Natural killer cell (primary cell): ENCODE results near the gene SP4. TPM values are rescaled to one million over a fixed set of nuclear protein-coding genes. Genes with fewer than 3 reads are reported as not detected.

Experiments
- ATAC-seq, 3 donors: fragments of 150-1000 bp in 2 of 3; fragments of 200-7000 bp in 1 of 3; cut with Tn5 transposase; 1 replicate in 1 of 3; 2 replicates in 2 of 3; pipeline ENCODE4 v1.10.0; 2021; ENCODE audit warnings: mild to moderate bottlenecking in 2 of 3, moderate library complexity in 2 of 3
- DNase-seq, 2 donors: peaks; one replicate each; pipeline versions ENCODE4 v3.0.0 to v3.0.0-alpha.2; 2013 to 2021; ENCODE audit warnings: mixed read lengths in 1 of 2
- H3K27ac ChIP-seq: one replicate; pipeline ENCODE4 v1.5.1; 2013; ENCODE audit warnings: mild to moderate bottlenecking, low read length
- H3K27me3 ChIP-seq: one replicate; pipeline ENCODE4 v1.6.1; 2013; ENCODE audit warnings: low read length; ENCODE audit not compliant: control insufficient read depth, insufficient read depth
- H3K36me3 ChIP-seq: one replicate; pipeline ENCODE4 v1.6.1; 2013; ENCODE audit warnings: low read length; ENCODE audit not compliant: control insufficient read depth, insufficient read depth
- H3K4me1 ChIP-seq: one replicate; pipeline ENCODE4 v1.6.1; 2013; ENCODE audit warnings: low read length; ENCODE audit not compliant: control insufficient read depth, insufficient read depth
- H3K4me3 ChIP-seq: one replicate; pipeline ENCODE4 v1.5.1; 2013; ENCODE audit warnings: low read length
- H3K9me3 ChIP-seq: one replicate; pipeline ENCODE4 v1.6.1; 2013; ENCODE audit warnings: low read length; ENCODE audit not compliant: control insufficient read depth, insufficient read depth
- H3K27ac Mint-ChIP-seq, 2 donors: one replicate each; pipeline ENCODE4 v1.8.0; 2022; ENCODE audit warnings: mild to moderate bottlenecking in 2 of 2, mixed read lengths in 2 of 2, moderate library complexity in 1 of 2
- H3K27me3 Mint-ChIP-seq, 2 donors: one replicate each; pipeline ENCODE4 v1.8.0; 2022; ENCODE audit warnings: low read depth in 2 of 2, mixed read lengths in 2 of 2
- H3K36me3 Mint-ChIP-seq: one replicate; pipeline ENCODE4 v1.8.0; 2022; ENCODE audit warnings: mixed read lengths
- H3K4me1 Mint-ChIP-seq, 2 donors: one replicate each; pipeline ENCODE4 v1.8.0; 2022; ENCODE audit warnings: mixed read lengths in 2 of 2
- H3K4me3 Mint-ChIP-seq: one replicate; pipeline ENCODE4 v1.8.0; 2022; ENCODE audit warnings: mild to moderate bottlenecking, moderate library complexity, mixed read lengths
- H3K9me3 Mint-ChIP-seq, 2 donors: one replicate each; pipeline ENCODE4 v1.8.0; 2022; ENCODE audit warnings: mixed read lengths in 2 of 2
- CTCF ChIP-seq: fragments of 200-600 bp; IDR thresholded peaks from one replicate; pipeline ENCODE4 v1.8.0; 2022; ENCODE audit warnings: antibody characterized with exemption
- whole genome bisulfite sequencing: methylation state at CpG from one replicate; pipeline ENCODE4 v1.1.7; 2013; ENCODE audit warnings: missing lambda C conversion rate; ENCODE audit not compliant: insufficient coverage; 5-methylcytosine and 5-hydroxymethylcytosine counted together
- intact Hi-C: fragments of 100-400 bp; cut with micrococcal nuclease; formaldehyde crosslinking; loops from one replicate; pipeline ENCODE4 v1.14.2; 2022
- total RNA-seq, 4 donors: library from RNA; stranded (reverse); fragments of 120-200 nt in 1 of 4; gene quantifications; one replicate each; pipeline versions ENCODE4 v1.2.3 to v1.2.4, GENCODE V29; 2013 to 2022

The SP4 gene
- total RNA-seq, 3 donors from 2014 or later (not counting 1 experiment from before 2014, with no cell fraction given), result 38.8 to 49.6 (median 44.5) TPM

GRCh38 chr7:21429786-21430574, 2.1 kb downstream of the SP4 start:
- no peaks in the 10 kb centered on the region for H3K27me3 Mint-ChIP-seq
- no peaks in the 10 kb centered on the region for H3K9me3 ChIP-seq
- no peak overlapping the region for H3K4me3 ChIP-seq
- TF ChIP-seq CTCF, result no peak
- H3K27ac ChIP-seq, result no peak overlapping the region
- intact Hi-C loops, result loop anchor here (5.0 kb wide), 1 partner anchor 73 kb away; no protein-coding TSS in a partner anchor
- ATAC-seq (no peak), DNase-seq (no peak)
- no peaks in the 10 kb centered on the region for H3K36me3 Mint-ChIP-seq
- H3K27me3 ChIP-seq, result no peaks in the 10 kb centered on the region
- H3K4me1 ChIP-seq, result peaks cover 31% of the 10 kb centered on the region
- H3K4me1 Mint-ChIP-seq, result peaks cover 70 to 75% of the 10 kb centered on the region in 2 donors
- peak overlapping the region; percentile 99 for H3K4me3 Mint-ChIP-seq
- whole genome bisulfite sequencing, result 81% methylated on average over 8 of the region's 8 CpGs
- peaks cover 5% of the 10 kb centered on the region for H3K36me3 ChIP-seq
- H3K27ac Mint-ChIP-seq, result peak overlapping the region; percentile 99 to 100
- H3K9me3 Mint-ChIP-seq, result no peaks in the 10 kb centered on the region

GRCh38 chr7:21430575-21430954, 2.7 kb downstream of the SP4 start:
- Histone ChIP-seq H3K4me1 (peaks cover 31% of the 10 kb centered on the region), H3K9me3 (no peaks in the 10 kb centered on the region), H3K27ac (no peak overlapping the region), H3K4me3 (no peak overlapping the region), H3K36me3 (peaks cover 5% of the 10 kb centered on the region), H3K27me3 (no peaks in the 10 kb centered on the region)
- peak in 1 of 2 donors; percentile 14 for DNase-seq
- Mint-ChIP-seq H3K36me3 (no peaks in the 10 kb centered on the region), H3K9me3 (no peaks in the 10 kb centered on the region), H3K27me3 (no peaks in the 10 kb centered on the region), H3K4me1 (peaks cover 74 to 75% of the 10 kb centered on the region in 2 donors), H3K27ac (peak overlapping the region; percentile 67 to 99), H3K4me3 (peak overlapping the region; percentile 99)
- no peak for ATAC-seq
- 77% methylated on average over 2 of the region's 3 CpGs for WGBS
- intact Hi-C loops, result no loop called here
- TF ChIP-seq CTCF, result no peak

- Histone ChIP-seq H3K4me1 (no peaks in the 10 kb centered on the region), H3K27ac (no peak overlapping the region), H3K4me3 (no peak overlapping the region), H3K27me3 (no peaks in the 10 kb centered on the region), H3K36me3 (peaks cover 26% of the 10 kb centered on the region), H3K9me3 (no peaks in the 10 kb centered on the region)
- H3K4me3 Mint-ChIP-seq, result no peak overlapping the region
- no peak for TF ChIP-seq CTCF
- DNase-seq (no peak), ATAC-seq (no peak)
- peaks cover 77 to 80% of the 10 kb centered on the region in 2 donors for H3K4me1 Mint-ChIP-seq
- intact Hi-C loops, result no loop called here
- 94% methylated on average over 6 of the region's 7 CpGs for WGBS
- H3K27ac Mint-ChIP-seq, result peak overlapping the region; percentile 13 to 16
- H3K27me3 Mint-ChIP-seq, result no peaks in the 10 kb centered on the region
- peaks cover 7% of the 10 kb centered on the region for H3K36me3 Mint-ChIP-seq
- H3K9me3 Mint-ChIP-seq, result no peaks in the 10 kb centered on the region
These were observed 15.4 kb downstream of the SP4 start for GRCh38 chr7:21443149-21443841.
